ENCODE results near the gene PCSK7.
"Not testable (repeated sequence)": the region's sequence is repeated elsewhere in the genome, so short reads cannot be mapped to it uniquely, and the experiment has no call there.

The PCSK7 gene

GRCh38 chr11:117278347-117278746, 46.5 kb upstream of the PCSK7 start:
- H3K4me2 ChIP-seq (ENCODE audit: low read depth, low read length, poor library complexity, severe bottlenecking), result no peak overlapping the region
- peaks cover 11% of the 10 kb centered on the region; the same call in 1 of the 2 replicates for H3K36me3 ChIP-seq (ENCODE audit: insufficient read depth, low read length)
- H3K9me2 ChIP-seq (replicated peaks; ENCODE audit: low read depth, low read length), result no peaks in the 10 kb centered on the region
- H3K9me3 ChIP-seq (ENCODE audit: insufficient read depth, low read depth, low read length), result no peaks in the 10 kb centered on the region
- H4K20me1 ChIP-seq (ENCODE audit: insufficient read depth, low read length, poor library complexity, severe bottlenecking), result no peaks in the 10 kb centered on the region
- H3K27me3 ChIP-seq (ENCODE audit: insufficient read depth, low read length, poor library complexity, severe bottlenecking), result no peaks in the 10 kb centered on the region
- H3K79me2 ChIP-seq (ENCODE audit: insufficient read depth, low read length), result no peaks in the 10 kb centered on the region
- H3K4me1 ChIP-seq (ENCODE audit: insufficient read depth, low read length, poor library complexity, severe bottlenecking), result peaks cover 18% of the 10 kb centered on the region
- H2AFZ ChIP-seq (ENCODE audit: low read length), result no peak overlapping the region
- no peaks in the 10 kb centered on the region for H3F3A ChIP-seq (ENCODE audit: low read depth)
- TF ChIP-seq, protein P1, sequence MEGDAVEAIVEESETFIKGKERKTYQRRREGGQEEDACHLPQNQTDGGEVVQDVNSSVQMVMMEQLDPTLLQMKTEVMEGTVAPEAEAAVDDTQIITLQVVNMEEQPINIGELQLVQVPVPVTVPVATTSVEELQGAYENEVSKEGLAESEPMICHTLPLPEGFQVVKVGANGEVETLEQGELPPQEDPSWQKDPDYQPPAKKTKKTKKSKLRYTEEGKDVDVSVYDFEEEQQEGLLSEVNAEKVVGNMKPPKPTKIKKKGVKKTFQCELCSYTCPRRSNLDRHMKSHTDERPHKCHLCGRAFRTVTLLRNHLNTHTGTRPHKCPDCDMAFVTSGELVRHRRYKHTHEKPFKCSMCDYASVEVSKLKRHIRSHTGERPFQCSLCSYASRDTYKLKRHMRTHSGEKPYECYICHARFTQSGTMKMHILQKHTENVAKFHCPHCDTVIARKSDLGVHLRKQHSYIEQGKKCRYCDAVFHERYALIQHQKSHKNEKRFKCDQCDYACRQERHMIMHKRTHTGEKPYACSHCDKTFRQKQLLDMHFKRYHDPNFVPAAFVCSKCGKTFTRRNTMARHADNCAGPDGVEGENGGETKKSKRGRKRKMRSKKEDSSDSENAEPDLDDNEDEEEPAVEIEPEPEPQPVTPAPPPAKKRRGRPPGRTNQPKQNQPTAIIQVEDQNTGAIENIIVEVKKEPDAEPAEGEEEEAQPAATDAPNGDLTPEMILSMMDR (conservative IDR thresholded peaks at IDR 0.05; ENCODE audit: low read length), result no peak
- no peak for TF ChIP-seq EZH2phosphoT487 (IDR thresholded peaks at IDR 0.05; ENCODE audit: borderline replicate concordance)
- no peak overlapping the region for H3K4me3 ChIP-seq (ENCODE audit: low read length, poor library complexity, severe bottlenecking)
- H3K9ac ChIP-seq (ENCODE audit: low read depth, low read length, poor library complexity, severe bottlenecking), result no peak overlapping the region

DNA sequence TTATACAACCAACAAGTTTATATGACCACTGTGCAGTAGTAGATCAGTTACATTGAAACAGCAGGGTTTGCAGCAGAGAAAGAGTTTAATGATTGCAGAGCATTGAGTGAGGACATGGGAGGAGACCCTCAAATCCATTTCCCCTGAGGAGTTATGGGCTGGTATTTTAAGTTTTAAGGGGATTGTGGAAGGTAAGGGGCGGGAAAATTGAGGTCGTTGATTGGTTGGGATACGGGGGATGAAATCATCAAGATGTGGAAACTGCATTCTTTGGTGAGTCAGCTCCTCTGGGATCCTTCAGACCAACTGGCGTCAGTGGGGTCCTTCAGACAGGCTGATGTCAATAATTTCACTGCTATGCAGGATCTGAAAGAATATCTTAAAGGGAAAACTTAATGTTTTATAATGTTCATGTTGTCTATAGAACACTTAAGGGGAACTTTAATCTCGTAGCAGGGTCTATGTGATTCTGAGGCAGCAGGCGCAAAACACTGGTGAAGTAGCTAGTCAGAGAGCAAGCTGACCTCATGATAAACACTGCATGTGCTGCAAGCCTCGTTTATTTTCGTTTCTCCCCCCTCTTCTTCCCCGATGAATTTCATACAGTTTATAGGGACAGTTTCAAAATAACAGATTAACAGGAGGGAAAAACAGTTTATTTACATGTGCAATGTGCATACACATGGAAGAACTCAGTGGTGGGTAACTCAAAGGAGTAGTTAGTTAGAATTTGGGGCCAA, 41.8 kb upstream of the PCSK7 start:
- H4K20me1 ChIP-seq (ENCODE audit: insufficient read depth, low read length, poor library complexity, severe bottlenecking), result no peaks in the 10 kb centered on the region
- no peaks in the 10 kb centered on the region for H3K79me2 ChIP-seq (ENCODE audit: insufficient read depth, low read length)
- H3K36me3 ChIP-seq (ENCODE audit: insufficient read depth, low read length), result no peaks in the 10 kb centered on the region
- H3K9ac ChIP-seq (ENCODE audit: low read depth, low read length, poor library complexity, severe bottlenecking), result no peak overlapping the region
- H3F3A ChIP-seq (ENCODE audit: low read depth), result no peaks in the 10 kb centered on the region
- no peak overlapping the region for H2AFZ ChIP-seq (ENCODE audit: low read length)
- TF ChIP-seq, protein P1 (conservative IDR thresholded peaks at IDR 0.05; ENCODE audit: low read length), result no peak
- TF ChIP-seq EZH2phosphoT487 (IDR thresholded peaks at IDR 0.05; ENCODE audit: borderline replicate concordance), result no peak
- H3K9me2 ChIP-seq (replicated peaks; ENCODE audit: low read depth, low read length), result no peaks in the 10 kb centered on the region
- no peaks in the 10 kb centered on the region for H3K9me3 ChIP-seq (ENCODE audit: insufficient read depth, low read depth, low read length)
- H3K4me2 ChIP-seq (ENCODE audit: low read depth, low read length, poor library complexity, severe bottlenecking), result no peak overlapping the region
- no peaks in the 10 kb centered on the region for H3K27me3 ChIP-seq (ENCODE audit: insufficient read depth, low read length, poor library complexity, severe bottlenecking)
- H3K4me1 ChIP-seq (ENCODE audit: insufficient read depth, low read length, poor library complexity, severe bottlenecking), result no peaks in the 10 kb centered on the region
- no peak overlapping the region for H3K4me3 ChIP-seq (ENCODE audit: low read length, poor library complexity, severe bottlenecking)

DNA sequence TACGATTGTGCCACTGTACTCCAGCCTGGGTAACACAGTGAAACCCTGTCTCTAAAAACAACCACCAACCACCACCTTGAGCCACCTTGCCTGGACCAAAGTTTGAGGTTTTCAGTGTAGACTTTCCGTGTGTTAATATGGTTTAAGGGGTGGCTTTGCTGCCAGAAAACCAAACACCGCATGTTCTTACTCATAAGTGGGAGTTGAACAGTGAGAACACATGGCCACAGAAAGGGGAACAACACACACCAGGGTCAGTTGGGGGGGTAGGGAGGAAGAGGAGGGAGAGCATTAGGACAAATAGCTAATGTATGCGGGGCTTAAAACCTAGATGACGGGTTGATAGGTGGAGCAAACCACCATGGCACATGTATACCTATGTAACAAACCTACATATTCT, 40.3 kb upstream of the PCSK7 start:
- not testable (repeated sequence) for H3K4me2 ChIP-seq (ENCODE audit: low read depth, low read length, poor library complexity, severe bottlenecking); H3K36me3 ChIP-seq (ENCODE audit: insufficient read depth, low read length); H3K4me3 ChIP-seq (ENCODE audit: low read length, poor library complexity, severe bottlenecking); H3K9me3 ChIP-seq (ENCODE audit: insufficient read depth, low read depth, low read length); H3F3A ChIP-seq (ENCODE audit: low read depth); H4K20me1 ChIP-seq (ENCODE audit: insufficient read depth, low read length, poor library complexity, severe bottlenecking); H3K4me1 ChIP-seq (ENCODE audit: insufficient read depth, low read length, poor library complexity, severe bottlenecking); H3K27me3 ChIP-seq (ENCODE audit: insufficient read depth, low read length, poor library complexity, severe bottlenecking); H3K9me2 ChIP-seq (replicated peaks; ENCODE audit: low read depth, low read length); H3K9ac ChIP-seq (ENCODE audit: low read depth, low read length, poor library complexity, severe bottlenecking); H2AFZ ChIP-seq (ENCODE audit: low read length); H3K79me2 ChIP-seq (ENCODE audit: insufficient read depth, low read length)

GRCh38 chr11:117271208-117271607, 39.3 kb upstream of the PCSK7 start:
- Histone ChIP-seq H3K4me3 (ENCODE audit: low read length, poor library complexity, severe bottlenecking) (no peak overlapping the region), H3K9me3 (ENCODE audit: insufficient read depth, low read depth, low read length) (no peaks in the 10 kb centered on the region), H3K36me3 (ENCODE audit: insufficient read depth, low read length) (no peaks in the 10 kb centered on the region), H3K9ac (ENCODE audit: low read depth, low read length, poor library complexity, severe bottlenecking) (no peak overlapping the region), H3F3A (ENCODE audit: low read depth) (no peaks in the 10 kb centered on the region), H3K4me1 (ENCODE audit: insufficient read depth, low read length, poor library complexity, severe bottlenecking) (no peaks in the 10 kb centered on the region), H3K4me2 (ENCODE audit: low read depth, low read length, poor library complexity, severe bottlenecking) (no peak overlapping the region), H4K20me1 (ENCODE audit: insufficient read depth, low read length, poor library complexity, severe bottlenecking) (no peaks in the 10 kb centered on the region), H3K27me3 (ENCODE audit: insufficient read depth, low read length, poor library complexity, severe bottlenecking) (no peaks in the 10 kb centered on the region), H3K9me2 (replicated peaks; ENCODE audit: low read depth, low read length) (no peaks in the 10 kb centered on the region), H2AFZ (ENCODE audit: low read length) (no peak overlapping the region), H3K79me2 (ENCODE audit: insufficient read depth, low read length) (no peaks in the 10 kb centered on the region)
- TF ChIP-seq EZH2phosphoT487 (IDR thresholded peaks at IDR 0.05; ENCODE audit: borderline replicate concordance), result no peak
- TF ChIP-seq, protein P1 (conservative IDR thresholded peaks at IDR 0.05; ENCODE audit: low read length), result no peak

Data from Loucy (cell line).